H1 (cell line): ENCODE results near the gene ACTR3C. TPM values are rescaled to one million over a fixed set of nuclear protein-coding genes. Genes with fewer than 3 reads are reported as not detected.

ENCODE experiments used
- CTCF ChIA-PET: fragments of 300-600 bp; sonication (Branson Sonifier 250); formaldehyde crosslinking; loops from one replicate; lab custom pipeline; 2021; ENCODE audit not compliant: partially characterized antibody; lab: Charles Lee
- POLR2A ChIA-PET: fragments of 300-600 bp; sonication (Branson Sonifier 250); formaldehyde crosslinking; loops from one replicate; lab custom pipeline; 2021; ENCODE audit warnings: inconsistent platforms; ENCODE audit not compliant: partially characterized antibody; lab: Charles Lee
- DNase-seq, 2 experiments: peaks; one replicate each; pipeline versions ENCODE4 v3.0.0 to v3.0.0-alpha.2; 2010 to 2022; ENCODE audit warnings: low spot score in 2 of 2, low read depth in 1 of 2, mixed read lengths in 1 of 2
- FAIRE-seq: peaks from 2 replicates; lab custom pipeline; 2011; peaks lifted over from hg19 to GRCh38; lab: Jason Lieb, UNC
- H2AFZ ChIP-seq: 2 replicates; pipeline ENCODE4 v1.8.1; 2012; ENCODE audit warnings: low read length, inconsistent platforms
- H2AK5ac ChIP-seq: 2 replicates; pipeline ENCODE4 v1.6.1; 2013; ENCODE audit warnings: low read depth, low read length
- H2BK120ac ChIP-seq: replicated peaks from 2 replicates; pipeline ENCODE3; 2013; ENCODE audit warnings: low read depth, low read length, inconsistent platforms
- H2BK12ac ChIP-seq: 2 replicates; pipeline ENCODE4 v1.6.1; 2013; ENCODE audit warnings: low read depth, low read length
- H2BK15ac ChIP-seq: 2 replicates; pipeline ENCODE4 v1.6.1; 2013; ENCODE audit warnings: low read length
- H2BK20ac ChIP-seq: 2 replicates; pipeline ENCODE4 v1.6.1; 2013; ENCODE audit warnings: low read length
- H2BK5ac ChIP-seq: 2 replicates; pipeline ENCODE4 v1.6.1; 2013; ENCODE audit warnings: low read depth, low read length
- H3K14ac ChIP-seq: 2 replicates; pipeline ENCODE4 v1.6.1; 2013; ENCODE audit warnings: inconsistent platforms; ENCODE audit not compliant: insufficient read length
- H3K18ac ChIP-seq: 2 replicates; pipeline ENCODE4 v1.6.1; 2013; ENCODE audit warnings: low read length; ENCODE audit errors: extremely low read depth
- H3K23ac ChIP-seq: 2 replicates; pipeline ENCODE4 v1.6.1; 2013; ENCODE audit warnings: inconsistent platforms; ENCODE audit not compliant: insufficient read length
- H3K23me2 ChIP-seq: 2 replicates; pipeline ENCODE4 v1.6.1; 2013; ENCODE audit warnings: low read depth, low read length
- H3K27ac ChIP-seq: 2 replicates; pipeline ENCODE4 v1.6.1; 2011; ENCODE audit warnings: low read depth, low read length, inconsistent platforms
- H3K27me3 ChIP-seq, 4 experiments: replicated peaks in 1 of 4; 1 replicate in 1 of 4; 2 replicates in 3 of 4; pipeline versions ENCODE4 v1.6.1 to v1.8.1; 2011 to 2013; ENCODE audit warnings: low read length in 3 of 4, mild to moderate bottlenecking in 3 of 4, inconsistent platforms in 2 of 4, mixed read lengths in 2 of 4, moderate library complexity in 1 of 4; ENCODE audit not compliant: control insufficient read depth in 3 of 4, insufficient read depth in 3 of 4; ENCODE audit errors: extremely low read depth in 1 of 4
- H3K36me3 ChIP-seq, 4 experiments: 2 replicates each; pipeline versions ENCODE4 v1.6.1 to v1.8.1; 2011 to 2013; ENCODE audit warnings: mild to moderate bottlenecking in 4 of 4, low read length in 3 of 4, moderate library complexity in 2 of 4, control low read depth in 1 of 4, inconsistent platforms in 1 of 4; ENCODE audit not compliant: insufficient read depth in 4 of 4, control insufficient read depth in 2 of 4
- H3K4ac ChIP-seq: replicated peaks from 2 replicates; pipeline ENCODE3; 2013; ENCODE audit warnings: low read length, low read depth, mixed read lengths, inconsistent platforms; ENCODE audit not compliant: insufficient read length
- H3K4me1 ChIP-seq, 4 experiments: replicated peaks in 1 of 4; 1 replicate in 1 of 4; 2 replicates in 3 of 4; pipeline versions ENCODE4 v1.6.1 to v1.8.1; 2011 to 2013; ENCODE audit warnings: low read length in 3 of 4, inconsistent platforms in 2 of 4, mixed read lengths in 1 of 4; ENCODE audit not compliant: insufficient read depth in 4 of 4, control insufficient read depth in 3 of 4
- H3K4me2 ChIP-seq, 2 experiments: 2 replicates each; pipeline versions ENCODE4 v1.6.1 to v1.8.1; 2011 to 2013; ENCODE audit warnings: low read depth in 2 of 2, low read length in 2 of 2, control low read depth in 1 of 2, inconsistent platforms in 1 of 2, mild to moderate bottlenecking in 1 of 2; ENCODE audit not compliant: insufficient read depth in 1 of 2
- H3K4me3 ChIP-seq, 4 experiments: fragments of 200-600, 300-600 bp in 1 of 4; sonication (generic), shearing (Covaris generic), sonication (Bioruptor Twin) in 1 of 4; 2 replicates each; pipeline versions ENCODE4 v1.5.1 to v1.8.1; 2011 to 2016; ENCODE audit warnings: low read length in 4 of 4, low read depth in 3 of 4, control low read depth in 2 of 4, inconsistent platforms in 2 of 4, mild to moderate bottlenecking in 2 of 4, mixed read lengths in 1 of 4, moderate library complexity in 1 of 4; ENCODE audit not compliant: insufficient read depth in 2 of 4; ENCODE audit errors: extremely low read depth in 1 of 4
- H3K56ac ChIP-seq: replicated peaks from 2 replicates; pipeline ENCODE3; 2013; ENCODE audit warnings: low read depth, mild to moderate bottlenecking, mixed read lengths, low read length, inconsistent platforms; ENCODE audit not compliant: insufficient read length
- H3K79me1 ChIP-seq: 2 replicates; pipeline ENCODE4 v1.6.1; 2013; ENCODE audit warnings: low read depth, low read length, control low read depth
- H3K79me2 ChIP-seq, 2 experiments: 2 replicates each; pipeline versions ENCODE4 v1.6.1 to v1.8.1; 2012 to 2013; ENCODE audit warnings: low read length in 2 of 2, mild to moderate bottlenecking in 2 of 2, inconsistent platforms in 1 of 2; ENCODE audit not compliant: insufficient read depth in 2 of 2, control insufficient read depth in 1 of 2
- H3K9ac ChIP-seq, 4 experiments: replicated peaks in 1 of 4; 1 replicate in 1 of 4; 2 replicates in 3 of 4; pipeline versions ENCODE4 v1.6.1 to v1.8.1; 2011 to 2013; ENCODE audit warnings: low read depth in 3 of 4, low read length in 3 of 4, control low read depth in 2 of 4, mild to moderate bottlenecking in 2 of 4, moderate library complexity in 2 of 4, inconsistent platforms in 1 of 4; ENCODE audit errors: extremely low read depth in 1 of 4
- H3K9me3 ChIP-seq, 2 experiments: 2 replicates each; pipeline versions ENCODE4 v1.6.1 to v1.8.1; 2012 to 2013; ENCODE audit warnings: mild to moderate bottlenecking in 2 of 2, moderate library complexity in 2 of 2, control low read depth in 1 of 2, inconsistent platforms in 1 of 2, low read depth in 1 of 2, low read length in 1 of 2, mixed read lengths in 1 of 2; ENCODE audit not compliant: insufficient read depth in 2 of 2
- H4K20me1 ChIP-seq, 2 experiments: replicated peaks in 1 of 2; 2 replicates each; pipeline versions ENCODE3 to v1.8.1; 2011 to 2013; ENCODE audit warnings: inconsistent platforms in 2 of 2, low read length in 2 of 2, mild to moderate bottlenecking in 1 of 2; ENCODE audit not compliant: insufficient read depth in 2 of 2, control insufficient read depth in 1 of 2
- H4K5ac ChIP-seq: 2 replicates; pipeline ENCODE4 v1.6.1; 2013; ENCODE audit warnings: low read length, low read depth, mixed read lengths, inconsistent platforms; ENCODE audit not compliant: insufficient read length
- H4K8ac ChIP-seq: 2 replicates; pipeline ENCODE4 v1.8.0; 2013; ENCODE audit warnings: mild to moderate bottlenecking, moderate library complexity, low read length, inconsistent platforms; ENCODE audit not compliant: insufficient read depth; ENCODE audit errors: extremely low read depth
- H4K91ac ChIP-seq: replicated peaks from 2 replicates; pipeline ENCODE3; 2013; ENCODE audit warnings: low read length, mixed read lengths, inconsistent platforms; ENCODE audit not compliant: insufficient read length
- EP300 ChIP-seq, 2 experiments: IDR thresholded peaks; 1 replicate in 1 of 2; 2 replicates in 1 of 2; pipeline ENCODE4 v1.6.1; 2011 to 2012; ENCODE audit warnings: low read depth in 2 of 2, low read length in 2 of 2, mild to moderate bottlenecking in 2 of 2, borderline replicate concordance in 1 of 2, inconsistent platforms in 1 of 2, moderate library complexity in 1 of 2
- GTF2F1 ChIP-seq: IDR thresholded peaks from 2 replicates; pipeline ENCODE4 v1.6.1; 2012; ENCODE audit warnings: low read depth, low read length, improper control_type of control experiment, borderline replicate concordance
- KDM4A ChIP-seq: IDR thresholded peaks from one replicate; pipeline ENCODE4 v1.7.1; 2012; ENCODE audit warnings: low read depth, mild to moderate bottlenecking, moderate library complexity, low read length, inconsistent platforms; ENCODE audit not compliant: severe bottlenecking
- RFX5 ChIP-seq: IDR thresholded peaks from 2 replicates; pipeline ENCODE4 v1.6.1; 2011; ENCODE audit warnings: low read depth, low read length, improper control_type of control experiment, borderline replicate concordance
- RNF2 ChIP-seq: fragments of 200-900, 300-1000 bp; sonication (generic); IDR thresholded peaks from 2 replicates; pipeline ENCODE4 v1.7.1; 2016; ENCODE audit warnings: borderline replicate concordance, low read depth, mild to moderate bottlenecking, antibody characterized with exemption, low read length; ENCODE audit not compliant: poor library complexity, severe bottlenecking; ENCODE audit errors: missing control alignments
- RXRA ChIP-seq: IDR thresholded peaks from 2 replicates; pipeline ENCODE4 v1.6.1; 2011; ENCODE audit warnings: low read depth, mild to moderate bottlenecking, low read length, moderate library complexity; ENCODE audit not compliant: insufficient read depth
- SP1 ChIP-seq: IDR thresholded peaks from 2 replicates; pipeline ENCODE4 v1.6.1; 2011; ENCODE audit warnings: low read depth, low read length
- SP2 ChIP-seq: IDR thresholded peaks from 2 replicates; pipeline ENCODE4 v1.6.1; 2012; ENCODE audit warnings: mild to moderate bottlenecking, low read length, inconsistent platforms
- USF2 ChIP-seq: IDR thresholded peaks from 2 replicates; pipeline ENCODE4 v1.6.1; 2011; ENCODE audit warnings: low read length, improper control_type of control experiment
- WGBS, 2 experiments: shearing (Covaris generic) in 1 of 2; methylation state at CpG; one replicate each; pipeline versions ENCODE4 v1.1.6 to v1.1.7; 2013 to 2015; ENCODE audit warnings: low lambda C conversion rate in 2 of 2, mixed read lengths in 2 of 2, inconsistent platforms in 1 of 2, low coverage in 1 of 2, missing lambda C conversion rate in 1 of 2; ENCODE audit not compliant: insufficient replicate concordance in 2 of 2, insufficient coverage in 1 of 2, insufficient read length in 1 of 2; ENCODE audit errors: extremely low coverage in 1 of 2, missing lambda C conversion rate in 1 of 2; 5-methylcytosine and 5-hydroxymethylcytosine counted together
- polyA plus RNA-seq, 7 experiments: library from polyadenylated mRNA; depleted of rRNA in 3 of 7; stranded (reverse) in 5 of 7; unstranded in 2 of 7; fragments of >200 nt in 5 of 7; fragments of 200-250 nt in 2 of 7; gene quantifications; 1 replicate in 5 of 7; 2 replicates in 1 of 7; 4 replicates in 1 of 7; pipeline versions ENCODE4 v1.2.1 to v1.2.3, GENCODE V29; 2011 to 2013; ENCODE audit warnings: missing spikeins in 2 of 7, mixed read lengths in 2 of 7
- total RNA-seq: library from RNA; stranded (reverse); fragmentation: NEBNext Ultra II Directional; extraction: Animal tissue kit (Norgen Biotek cat#: 25700); gene quantifications from 2 replicates; pipeline ENCODE4 v1.2.1, GENCODE V29; 2021
- TF ChIP-seq, protein P1 (sequence below): IDR thresholded peaks from 2 replicates; pipeline ENCODE4 v1.6.1; 2012; ENCODE audit warnings: inconsistent platforms

Gene ACTR3C
- total and polyA plus RNA-seq, 2 of the 8 experiments (the other 6 are each of a cell fraction or from before 2014, with no cell fraction given), result 1.5 TPM; not detected in 1

- Histone ChIP-seq H3K27ac (no peak overlapping the region), H3K9ac (no peak overlapping the region), H3K9me3 (no peaks in the 10 kb centered on the region), H3K4ac (no peak overlapping the region), H3K4me2 (no peak overlapping the region), H4K5ac (no peak overlapping the region), H3K56ac (no peak overlapping the region), H3K4me3 (no peak overlapping the region), H3K14ac (no peak overlapping the region), H3K79me1 (peaks cover 6% of the 10 kb centered on the region), H3K18ac (0 out of 2 replicates have a peak overlapping the region, but pooled peaks have one; percentile 48), H3K4me1 (peaks cover 15 to 72% (median 40%) of the 10 kb centered on the region in 4 experiments), H3K27me3 (peaks cover 0 to 13% (median 11%) of the 10 kb centered on the region in 4 experiments; a peak in 6 of 7 replicates), H3K36me3 (peaks cover 2 to 25% (median 6%) of the 10 kb centered on the region in 4 experiments; a peak in 6 of 8 replicates), H2BK120ac (no peak overlapping the region), H2AFZ (no peak overlapping the region), H2BK12ac (0 out of 2 replicates have a peak overlapping the region, but pooled peaks have one; percentile 50), H3K23ac (no peak overlapping the region), H2BK15ac (peak overlapping the region; percentile 25; the same call in 1 of the 2 replicates), H4K20me1 (peaks cover 9 to 18% of the 10 kb centered on the region in 2 experiments), H4K8ac (0 out of 2 replicates have a peak overlapping the region, but pooled peaks have one; percentile 5), H4K91ac (no peak overlapping the region), H3K23me2 (peaks cover 17% of the 10 kb centered on the region), H2AK5ac (peak overlapping the region; percentile 84; the same call in 1 of the 2 replicates), H2BK5ac (no peak overlapping the region), H2BK20ac (no peak overlapping the region), H3K79me2 (peaks cover 0 to 22% of the 10 kb centered on the region in 2 experiments; a peak in 2 of 4 replicates)
- 88% methylated on average over 6 of the region's 6 CpGs; no CpG with 5 or more reads in 1 of the 2 experiments for WGBS, 2 experiments
- DNase-seq, result no peak
- no peak for FAIRE-seq
- CTCF ChIA-PET, result interaction anchor here (1.0 to 2.2 kb wide), 8 partner anchors 9 to 46 kb away, joined by 3 to 8 read pairs (median 4); no protein-coding TSS in a partner anchor
- POLR2A ChIA-PET, result interaction anchor here (0.6 to 7.6 kb wide), 13 partner anchors 8 to 77 kb away, joined by 3 to 76 read pairs (median 6); partner anchors contain the start of gene REPIN1
- TF ChIP-seq USF2 (no peak), RFX5 (no peak), RXRA (no peak), RNF2 (no peak), SP1 (no peak), SP2 (no peak), KDM4A (no peak), GTF2F1 (no peak), EP300 (IDR thresholded peaks at IDR 0.05; ENCODE audit: borderline replicate concordance in 1 of 2, low read depth in 2 of 2, low read length in 2 of 2) (no peak)
- TF ChIP-seq, protein P1, sequence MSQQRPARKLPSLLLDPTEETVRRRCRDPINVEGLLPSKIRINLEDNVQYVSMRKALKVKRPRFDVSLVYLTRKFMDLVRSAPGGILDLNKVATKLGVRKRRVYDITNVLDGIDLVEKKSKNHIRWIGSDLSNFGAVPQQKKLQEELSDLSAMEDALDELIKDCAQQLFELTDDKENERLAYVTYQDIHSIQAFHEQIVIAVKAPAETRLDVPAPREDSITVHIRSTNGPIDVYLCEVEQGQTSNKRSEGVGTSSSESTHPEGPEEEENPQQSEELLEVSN, result no peak
Measured at GRCh38 chr7:150337659-150338081, 14.3 kb upstream of the ACTR3C start.
